Liver (tissue), 9 donors: ENCODE measurements around the gene HIVEP3. TPM values are rescaled to one million over a fixed set of nuclear protein-coding genes. Genes with fewer than 3 reads are reported as not detected.
"Not testable (repeated sequence)": the region's sequence is repeated elsewhere in the genome, so short reads cannot be mapped to it uniquely, and the experiment has no call there.

Experiments used
- DNase-seq: peaks from one replicate; pipeline ENCODE4 v3.0.0-alpha.2; 2017; ENCODE audit warnings: low spot score
- H3K27ac ChIP-seq, 2 donors: one replicate each; pipeline ENCODE4 v1.7.0; 2013; ENCODE audit warnings: inconsistent platforms in 2 of 2, low read length in 2 of 2, control low read depth in 1 of 2, low read depth in 1 of 2, mild to moderate bottlenecking in 1 of 2
- H3K27me3 ChIP-seq, 4 donors: one replicate each; pipeline versions ENCODE4 v1.6.1 to v1.7.0; 2013; ENCODE audit warnings: low read length in 3 of 4, inconsistent platforms in 1 of 4, mild to moderate bottlenecking in 1 of 4, moderate library complexity in 1 of 4; ENCODE audit not compliant: control insufficient read depth in 4 of 4, insufficient read depth in 4 of 4
- H3K36me3 ChIP-seq, 4 donors: one replicate each; pipeline versions ENCODE4 v1.6.1 to v1.7.0; 2013; ENCODE audit warnings: low read length in 3 of 4, mild to moderate bottlenecking in 3 of 4, low read depth in 1 of 4, moderate library complexity in 1 of 4; ENCODE audit not compliant: control insufficient read depth in 4 of 4, insufficient read depth in 3 of 4
- H3K4me1 ChIP-seq, 4 donors: one replicate each; pipeline versions ENCODE4 v1.6.1 to v1.7.0; 2013; ENCODE audit warnings: low read length in 3 of 4, mild to moderate bottlenecking in 3 of 4, moderate library complexity in 1 of 4; ENCODE audit not compliant: control insufficient read depth in 4 of 4, insufficient read depth in 4 of 4
- H3K4me3 ChIP-seq, 3 donors: one replicate each; pipeline versions ENCODE4 v1.6.1 to v1.7.0; 2013; ENCODE audit warnings: low read length in 3 of 3, control low read depth in 1 of 3, low read depth in 1 of 3, mild to moderate bottlenecking in 1 of 3
- H3K9ac ChIP-seq, 2 donors: one replicate each; pipeline ENCODE4 v1.7.0; 2013; ENCODE audit warnings: low read length in 2 of 2, mild to moderate bottlenecking in 2 of 2, moderate library complexity in 2 of 2, control low read depth in 1 of 2, low read depth in 1 of 2
- H3K9me3 ChIP-seq, 4 donors: one replicate each; pipeline versions ENCODE4 v1.6.1 to v1.7.0; 2013; ENCODE audit warnings: low read length in 3 of 4; ENCODE audit not compliant: control insufficient read depth in 4 of 4
- FOXA1 ChIP-seq: IDR thresholded peaks from 2 replicates; pipeline ENCODE4 v1.6.1; 2016; ENCODE audit warnings: antibody characterized with exemption
- GABPA ChIP-seq, 2 donors: IDR thresholded peaks in 1 of 2; conservative IDR thresholded peaks in 1 of 2; 2 replicates each; pipeline ENCODE4 v1.6.1; 2016; ENCODE audit warnings: antibody characterized with exemption in 2 of 2, mild to moderate bottlenecking in 1 of 2, moderate library complexity in 1 of 2
- YY1 ChIP-seq: IDR thresholded peaks from 2 replicates; pipeline ENCODE4 v1.6.1; 2016; ENCODE audit warnings: antibody characterized with exemption, mild to moderate bottlenecking
- WGBS: extraction: QIAGEN DNeasy Blood & Tissue Kit; methylation state at CpG from one replicate; pipeline ENCODE4 v1.1.7; 2013; 5-methylcytosine and 5-hydroxymethylcytosine counted together
- polyA plus RNA-seq, 2 donors: library from polyadenylated mRNA; stranded (reverse) in 1 of 2; unstranded in 1 of 2; fragments of 200-250 nt in 1 of 2; fragments of >200 nt in 1 of 2; fragmentation: Nextera tagmentation in 1 of 2; extraction: Ambion mirVana in 1 of 2; gene quantifications; one replicate each; pipeline versions ENCODE4 v1.2.1 to v1.2.3, GENCODE V29; 2013 to 2015
- total RNA-seq, 2 donors: library from RNA; depleted of rRNA; stranded (reverse); fragments of >200 nt; gene quantifications; one replicate each; pipeline ENCODE4 v1.2.3, GENCODE V29; 2014
- TF ChIP-seq, protein P1 (sequence below): IDR thresholded peaks from 2 replicates; pipeline ENCODE4 v1.6.1; 2016; ENCODE audit warnings: antibody characterized with exemption
- TF ChIP-seq, protein P2 (sequence below): IDR thresholded peaks from 2 replicates; pipeline ENCODE4 v1.6.1; 2016; ENCODE audit warnings: antibody characterized with exemption, mild to moderate bottlenecking
- TF ChIP-seq, protein P3 (sequence below): fragments of 150-350 bp; IDR thresholded peaks from 2 replicates; pipeline ENCODE4 v1.5.1; 2017; ENCODE audit warnings: improper control_type of control experiment, low read depth, low read length; ENCODE audit not compliant: missing input control
- donor health status: healthy.
- donor health status: healthy.
- donor health status: healthy.
- donor health status: healthy.
- donor health status: healthy.

Gene HIVEP3
- total and polyA plus RNA-seq, 4 donors: 0.93 to 1.6 (median 1.4) TPM

DNA sequence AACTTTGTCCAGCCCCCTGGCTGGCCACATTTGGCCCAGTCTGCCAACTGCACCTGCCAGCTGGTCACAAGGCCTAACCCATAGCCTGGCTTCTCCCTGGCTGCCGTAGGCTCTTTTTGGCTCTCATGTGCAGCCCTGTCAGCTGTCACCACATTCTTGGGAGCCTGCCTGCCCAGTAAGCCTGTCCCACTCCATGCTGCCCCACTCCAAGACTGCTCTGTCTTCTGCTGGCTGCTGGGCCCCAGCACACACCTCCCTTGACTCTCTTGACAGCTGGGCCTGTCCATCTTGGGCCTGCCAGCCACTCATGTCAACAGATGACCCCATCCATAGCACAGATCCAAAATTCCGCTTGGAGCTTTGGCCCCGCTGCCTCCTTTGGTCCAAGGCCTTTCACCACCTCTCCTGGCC, 360.0 kb downstream of the HIVEP3 start:
- DNase-seq: no peak
- H3K27ac ChIP-seq: no peak overlapping the region
- WGBS: 89% methylated on average over 3 of the region's 3 CpGs
- H3K4me1 ChIP-seq: peaks cover 0 to 7% (median 3%) of the 10 kb centered on the region in 4 donors
- H3K9me3 ChIP-seq: no peaks in the 10 kb centered on the region
- H3K36me3 ChIP-seq: no peaks in the 10 kb centered on the region
- no peaks in the 10 kb centered on the region for H3K27me3 ChIP-seq
- H3K4me3 ChIP-seq: no peak overlapping the region
- TF ChIP-seq YY1 (no peak), FOXA1 (no peak), GABPA (IDR thresholded peaks at IDR 0.05 in 1 of 2, conservative IDR thresholded peaks at IDR 0.05 in 1 of 2) (no peak)
- TF ChIP-seq, protein P1, sequence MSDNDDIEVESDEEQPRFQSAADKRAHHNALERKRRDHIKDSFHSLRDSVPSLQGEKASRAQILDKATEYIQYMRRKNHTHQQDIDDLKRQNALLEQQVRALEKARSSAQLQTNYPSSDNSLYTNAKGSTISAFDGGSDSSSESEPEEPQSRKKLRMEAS: no peak
- H3K9ac ChIP-seq: no peak overlapping the region

DNA sequence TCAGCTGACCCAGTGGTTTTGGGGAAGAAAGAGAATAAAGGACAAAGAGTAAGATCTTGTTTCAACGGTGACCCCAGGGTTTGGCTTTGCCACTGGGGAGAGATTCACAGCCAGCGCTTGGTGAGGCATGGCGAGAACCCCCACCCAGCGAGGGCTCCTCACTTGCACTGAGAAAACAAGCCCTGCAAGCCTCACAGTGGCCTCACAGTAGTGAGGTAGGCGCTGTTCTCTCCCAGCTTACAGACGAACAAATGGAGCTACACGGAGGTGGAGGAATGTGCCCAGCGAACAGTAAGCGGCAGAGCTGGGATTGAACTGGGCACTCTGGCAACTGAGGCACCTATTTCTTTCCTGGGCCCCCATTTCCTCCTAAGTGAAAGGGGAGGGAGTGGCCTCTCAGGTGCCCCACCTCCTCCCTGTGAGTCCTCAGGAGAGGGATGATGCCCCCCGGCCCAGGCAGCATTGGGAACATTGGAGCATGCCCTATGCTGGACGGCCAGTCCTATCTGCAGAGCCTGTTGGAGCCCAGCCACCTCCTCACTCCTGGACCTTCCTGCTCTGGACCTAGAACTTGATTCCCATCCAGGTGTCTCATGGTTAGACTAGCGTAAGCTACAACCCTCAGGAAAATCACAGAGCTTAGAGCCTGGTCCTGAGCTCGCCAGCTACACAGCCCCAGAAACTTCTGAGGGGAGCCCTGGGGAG, 360.8 kb downstream of the HIVEP3 start:
- TF ChIP-seq, protein P2, sequence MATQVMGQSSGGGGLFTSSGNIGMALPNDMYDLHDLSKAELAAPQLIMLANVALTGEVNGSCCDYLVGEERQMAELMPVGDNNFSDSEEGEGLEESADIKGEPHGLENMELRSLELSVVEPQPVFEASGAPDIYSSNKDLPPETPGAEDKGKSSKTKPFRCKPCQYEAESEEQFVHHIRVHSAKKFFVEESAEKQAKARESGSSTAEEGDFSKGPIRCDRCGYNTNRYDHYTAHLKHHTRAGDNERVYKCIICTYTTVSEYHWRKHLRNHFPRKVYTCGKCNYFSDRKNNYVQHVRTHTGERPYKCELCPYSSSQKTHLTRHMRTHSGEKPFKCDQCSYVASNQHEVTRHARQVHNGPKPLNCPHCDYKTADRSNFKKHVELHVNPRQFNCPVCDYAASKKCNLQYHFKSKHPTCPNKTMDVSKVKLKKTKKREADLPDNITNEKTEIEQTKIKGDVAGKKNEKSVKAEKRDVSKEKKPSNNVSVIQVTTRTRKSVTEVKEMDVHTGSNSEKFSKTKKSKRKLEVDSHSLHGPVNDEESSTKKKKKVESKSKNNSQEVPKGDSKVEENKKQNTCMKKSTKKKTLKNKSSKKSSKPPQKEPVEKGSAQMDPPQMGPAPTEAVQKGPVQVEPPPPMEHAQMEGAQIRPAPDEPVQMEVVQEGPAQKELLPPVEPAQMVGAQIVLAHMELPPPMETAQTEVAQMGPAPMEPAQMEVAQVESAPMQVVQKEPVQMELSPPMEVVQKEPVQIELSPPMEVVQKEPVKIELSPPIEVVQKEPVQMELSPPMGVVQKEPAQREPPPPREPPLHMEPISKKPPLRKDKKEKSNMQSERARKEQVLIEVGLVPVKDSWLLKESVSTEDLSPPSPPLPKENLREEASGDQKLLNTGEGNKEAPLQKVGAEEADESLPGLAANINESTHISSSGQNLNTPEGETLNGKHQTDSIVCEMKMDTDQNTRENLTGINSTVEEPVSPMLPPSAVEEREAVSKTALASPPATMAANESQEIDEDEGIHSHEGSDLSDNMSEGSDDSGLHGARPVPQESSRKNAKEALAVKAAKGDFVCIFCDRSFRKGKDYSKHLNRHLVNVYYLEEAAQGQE: no peak
- TF ChIP-seq, protein P3, sequence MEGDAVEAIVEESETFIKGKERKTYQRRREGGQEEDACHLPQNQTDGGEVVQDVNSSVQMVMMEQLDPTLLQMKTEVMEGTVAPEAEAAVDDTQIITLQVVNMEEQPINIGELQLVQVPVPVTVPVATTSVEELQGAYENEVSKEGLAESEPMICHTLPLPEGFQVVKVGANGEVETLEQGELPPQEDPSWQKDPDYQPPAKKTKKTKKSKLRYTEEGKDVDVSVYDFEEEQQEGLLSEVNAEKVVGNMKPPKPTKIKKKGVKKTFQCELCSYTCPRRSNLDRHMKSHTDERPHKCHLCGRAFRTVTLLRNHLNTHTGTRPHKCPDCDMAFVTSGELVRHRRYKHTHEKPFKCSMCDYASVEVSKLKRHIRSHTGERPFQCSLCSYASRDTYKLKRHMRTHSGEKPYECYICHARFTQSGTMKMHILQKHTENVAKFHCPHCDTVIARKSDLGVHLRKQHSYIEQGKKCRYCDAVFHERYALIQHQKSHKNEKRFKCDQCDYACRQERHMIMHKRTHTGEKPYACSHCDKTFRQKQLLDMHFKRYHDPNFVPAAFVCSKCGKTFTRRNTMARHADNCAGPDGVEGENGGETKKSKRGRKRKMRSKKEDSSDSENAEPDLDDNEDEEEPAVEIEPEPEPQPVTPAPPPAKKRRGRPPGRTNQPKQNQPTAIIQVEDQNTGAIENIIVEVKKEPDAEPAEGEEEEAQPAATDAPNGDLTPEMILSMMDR: no peak
- no peak overlapping the region for H3K4me3 ChIP-seq
- H3K36me3 ChIP-seq: no peaks in the 10 kb centered on the region
- no peaks in the 10 kb centered on the region for H3K9me3 ChIP-seq
- no peak overlapping the region for H3K27ac ChIP-seq
- no peak overlapping the region for H3K9ac ChIP-seq
- no peaks in the 10 kb centered on the region for H3K27me3 ChIP-seq
- DNase-seq: no peak
- WGBS: 91% methylated on average over 13 of the region's 13 CpGs
- peaks cover 0 to 7% (median 3%) of the 10 kb centered on the region in 4 donors for H3K4me1 ChIP-seq

DNA sequence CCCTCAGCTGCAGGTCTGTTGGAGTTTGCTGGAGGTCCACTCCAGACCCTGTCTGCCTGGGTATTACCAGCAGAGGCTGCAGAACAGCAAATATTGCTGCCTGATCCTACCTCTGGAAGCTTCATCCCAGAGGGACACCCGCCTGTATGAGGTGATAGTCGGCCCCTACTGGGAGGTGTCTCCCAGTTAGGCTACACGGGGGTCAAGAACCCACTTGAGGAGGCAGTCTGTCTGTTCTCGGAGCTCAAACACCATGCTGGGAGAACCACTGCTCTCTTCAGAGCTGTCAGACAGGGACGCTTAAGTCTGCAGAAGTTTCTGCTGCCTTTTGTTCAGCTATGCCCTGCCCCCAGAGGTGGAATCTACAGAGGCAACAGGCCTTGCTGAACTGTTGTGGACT, 364.0 kb downstream of the HIVEP3 start:
- DNase-seq, H3K9me3 ChIP-seq: not testable (repeated sequence)
- 87% methylated on average over 5 of the region's 5 CpGs for WGBS

More for the DNA sequence above, 364.0 kb downstream of the HIVEP3 start:
- H3K4me3 ChIP-seq, H3K27ac ChIP-seq, H3K4me1 ChIP-seq, H3K27me3 ChIP-seq, H3K9ac ChIP-seq, H3K36me3 ChIP-seq: not testable (repeated sequence)
